ENCODE data around the gene PCCA.

The PCCA gene

DNA sequence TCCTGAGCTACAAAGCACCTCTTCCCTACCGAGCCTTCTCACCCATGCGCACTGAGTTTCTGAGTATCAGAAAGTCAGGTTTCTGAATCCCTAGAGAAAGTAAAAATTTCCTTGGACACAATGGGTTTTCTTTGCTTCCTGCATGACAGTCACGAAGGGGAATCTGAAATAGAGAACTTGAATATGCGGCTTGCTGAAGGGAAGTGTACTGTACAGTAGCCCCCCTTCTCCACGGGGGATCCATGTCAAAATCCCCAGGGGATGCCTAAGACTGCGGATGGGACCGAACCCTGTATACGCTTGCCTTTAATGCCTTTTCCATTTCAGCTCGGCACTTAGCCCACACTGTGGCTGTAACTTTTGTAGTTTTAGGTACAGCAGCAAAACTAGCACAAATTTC, 391.8 kb downstream of the PCCA start:
- in situ Hi-C loops (cut with MboI; ENCODE audit: low sequenced_read_pairs, unreplicated experiment): no loop called here
- TF ChIP-seq, protein P1, sequence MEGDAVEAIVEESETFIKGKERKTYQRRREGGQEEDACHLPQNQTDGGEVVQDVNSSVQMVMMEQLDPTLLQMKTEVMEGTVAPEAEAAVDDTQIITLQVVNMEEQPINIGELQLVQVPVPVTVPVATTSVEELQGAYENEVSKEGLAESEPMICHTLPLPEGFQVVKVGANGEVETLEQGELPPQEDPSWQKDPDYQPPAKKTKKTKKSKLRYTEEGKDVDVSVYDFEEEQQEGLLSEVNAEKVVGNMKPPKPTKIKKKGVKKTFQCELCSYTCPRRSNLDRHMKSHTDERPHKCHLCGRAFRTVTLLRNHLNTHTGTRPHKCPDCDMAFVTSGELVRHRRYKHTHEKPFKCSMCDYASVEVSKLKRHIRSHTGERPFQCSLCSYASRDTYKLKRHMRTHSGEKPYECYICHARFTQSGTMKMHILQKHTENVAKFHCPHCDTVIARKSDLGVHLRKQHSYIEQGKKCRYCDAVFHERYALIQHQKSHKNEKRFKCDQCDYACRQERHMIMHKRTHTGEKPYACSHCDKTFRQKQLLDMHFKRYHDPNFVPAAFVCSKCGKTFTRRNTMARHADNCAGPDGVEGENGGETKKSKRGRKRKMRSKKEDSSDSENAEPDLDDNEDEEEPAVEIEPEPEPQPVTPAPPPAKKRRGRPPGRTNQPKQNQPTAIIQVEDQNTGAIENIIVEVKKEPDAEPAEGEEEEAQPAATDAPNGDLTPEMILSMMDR (IDR thresholded peaks at IDR 0.05; ENCODE audit: borderline replicate concordance, control extremely low read depth, extremely low read depth, insufficient read depth, missing control alignments): no peak

DNA sequence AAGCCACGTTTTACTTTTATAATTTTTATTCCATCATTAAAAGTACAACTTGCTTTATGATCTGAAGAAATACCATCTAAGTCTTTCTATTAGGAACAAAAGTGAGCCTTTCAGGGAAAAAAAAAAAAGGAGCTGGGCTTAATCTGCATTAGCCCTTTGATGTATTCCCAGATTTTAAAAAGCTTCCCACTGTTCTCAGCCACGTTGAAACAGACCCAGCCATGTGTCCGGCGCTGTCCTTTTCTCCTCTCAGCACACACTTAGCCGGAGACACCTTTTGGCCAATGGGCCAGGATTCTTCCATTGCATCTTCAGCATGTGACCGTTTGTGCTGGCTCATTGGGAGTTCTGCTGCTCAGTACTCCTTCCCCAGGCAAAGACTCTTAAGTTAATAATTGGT, 394.2 kb downstream of the PCCA start:
- TF ChIP-seq, protein P1 (IDR thresholded peaks at IDR 0.05; ENCODE audit: borderline replicate concordance, control extremely low read depth, extremely low read depth, insufficient read depth, missing control alignments): no peak
- in situ Hi-C loops (cut with MboI; ENCODE audit: low sequenced_read_pairs, unreplicated experiment): no loop called here
- no peak for DNase-seq (ENCODE audit: low spot score)

More for the DNA sequence above, 391.8 kb downstream of the PCCA start:
- DNase-seq (ENCODE audit: low spot score): no peak

DNA sequence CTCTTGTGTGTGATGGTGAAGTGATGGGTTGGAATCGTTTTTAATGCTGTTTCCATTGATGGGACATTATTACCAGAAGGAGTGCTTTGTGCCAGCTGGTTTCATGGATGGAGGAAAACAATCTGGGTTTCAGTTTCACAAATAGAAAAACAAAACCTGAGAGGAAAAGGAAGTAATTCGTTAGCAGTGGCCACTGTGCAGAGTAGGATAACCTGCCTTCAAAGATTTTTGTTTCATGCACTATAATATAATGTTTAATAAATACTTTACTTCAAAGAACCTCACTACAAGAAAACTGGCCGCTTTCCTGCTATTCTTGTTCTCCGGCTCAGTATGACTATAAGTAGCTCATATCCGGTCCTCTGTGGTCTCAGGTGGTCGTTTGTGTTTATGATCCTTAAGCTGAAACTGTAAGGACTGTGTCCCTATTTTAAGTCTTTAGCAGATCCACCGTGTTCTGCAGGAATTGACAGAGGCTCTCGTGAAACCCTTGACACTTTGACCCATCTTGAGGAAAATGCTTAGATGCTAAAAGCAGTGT, 395.0 kb downstream of the PCCA start:
- no peak for DNase-seq (ENCODE audit: low spot score)
- in situ Hi-C loops (cut with MboI; ENCODE audit: low sequenced_read_pairs, unreplicated experiment): no loop called here
- TF ChIP-seq, protein P1 (IDR thresholded peaks at IDR 0.05; ENCODE audit: borderline replicate concordance, control extremely low read depth, extremely low read depth, insufficient read depth, missing control alignments): no peak

DNA sequence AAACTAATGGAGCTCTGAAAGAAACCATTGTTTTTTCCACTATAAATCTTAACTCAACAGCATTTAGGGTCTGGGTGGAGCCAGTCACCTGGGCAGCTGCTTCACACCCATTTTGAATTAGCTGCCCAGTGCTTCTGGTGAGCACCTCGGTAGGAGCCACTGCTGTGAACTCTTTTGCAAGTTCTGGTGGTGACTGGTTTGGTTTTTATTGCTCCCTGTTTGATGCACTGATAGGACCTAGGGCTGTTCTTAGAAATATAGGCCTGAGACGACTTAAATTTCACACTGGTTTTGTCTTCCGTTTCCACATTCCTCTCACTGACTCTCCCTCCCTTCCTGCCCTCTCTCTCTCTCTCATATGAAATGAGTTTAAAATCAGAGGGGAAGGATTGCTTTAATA, 395.8 kb downstream of the PCCA start:
- in situ Hi-C loops (cut with MboI; ENCODE audit: low sequenced_read_pairs, unreplicated experiment): no loop called here
- no peak for DNase-seq (ENCODE audit: low spot score)
- TF ChIP-seq, protein P1 (IDR thresholded peaks at IDR 0.05; ENCODE audit: borderline replicate concordance, control extremely low read depth, extremely low read depth, insufficient read depth, missing control alignments): no peak

DNA sequence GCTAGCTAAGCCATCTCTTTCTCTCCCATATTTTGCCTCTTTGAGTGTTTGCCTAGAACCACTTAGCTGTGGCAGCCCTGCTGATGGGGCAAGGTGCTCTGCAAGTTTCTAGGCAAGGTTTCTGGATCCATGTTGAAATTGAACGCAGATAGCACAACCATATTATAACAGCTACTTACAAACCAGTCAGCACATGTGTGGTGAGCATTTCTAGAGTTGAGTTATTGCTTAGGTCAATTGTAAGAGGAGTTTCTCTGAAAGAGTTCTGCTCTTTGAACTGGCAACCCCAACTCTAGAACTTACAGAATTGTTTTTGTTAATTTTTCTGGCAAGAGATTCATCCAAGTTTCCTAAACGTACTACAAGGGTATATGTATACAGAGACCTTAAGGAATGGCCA, 396.4 kb downstream of the PCCA start:
- TF ChIP-seq, protein P1 (IDR thresholded peaks at IDR 0.05; ENCODE audit: borderline replicate concordance, control extremely low read depth, extremely low read depth, insufficient read depth, missing control alignments): no peak
- DNase-seq (ENCODE audit: low spot score): no peak
- in situ Hi-C loops (cut with MboI; ENCODE audit: low sequenced_read_pairs, unreplicated experiment): no loop called here

DNA sequence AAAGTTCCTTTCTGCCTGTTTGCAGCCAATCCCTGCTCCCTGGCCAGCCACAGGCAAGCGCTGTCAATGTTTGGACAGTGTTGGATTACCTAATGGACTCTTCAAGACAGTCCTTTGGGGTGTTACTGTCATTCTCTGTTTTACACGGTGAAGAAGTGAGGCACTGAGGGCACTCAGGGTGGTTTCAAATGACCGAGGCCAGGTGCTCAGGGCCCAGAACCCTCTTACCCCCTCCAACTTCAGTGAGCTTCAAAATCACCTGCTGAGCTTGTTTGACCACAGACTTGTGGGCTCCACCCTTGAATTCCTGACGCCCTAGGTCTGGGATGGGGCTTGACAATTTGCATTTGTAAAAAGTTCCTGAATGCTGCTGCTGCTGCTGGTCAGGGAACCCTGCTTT, 401.8 kb downstream of the PCCA start:
- in situ Hi-C loops (cut with MboI; ENCODE audit: low sequenced_read_pairs, unreplicated experiment): no loop called here
- no peak for DNase-seq (ENCODE audit: low spot score)
- TF ChIP-seq, protein P1 (IDR thresholded peaks at IDR 0.05; ENCODE audit: borderline replicate concordance, control extremely low read depth, extremely low read depth, insufficient read depth, missing control alignments): no peak

Data from GM13976 (cell line).